Measurements from ENCODE around the gene DUSP16.
"Not testable (repeated sequence)": the region's sequence is repeated elsewhere in the genome, so short reads cannot be mapped to it uniquely, and the experiment has no call there.

The DUSP16 gene

GRCh38 chr12:12474931-12475795 lies 87.5 kb downstream of the DUSP16 start:
- Histone ChIP-seq H2BK15ac (ENCODE audit: low read depth, poor library complexity, severe bottlenecking) (no peak overlapping the region), H3K27ac (ENCODE audit: low read length, poor library complexity, severe bottlenecking) (no peak overlapping the region), H3K4me3 (ENCODE audit: insufficient read depth in 1 of 2, low read depth in 1 of 2, low read length in 2 of 2) (no peak overlapping the region), H3K14ac (ENCODE audit: low read length in 2 of 2) (no peak overlapping the region), H3K79me1 (replicated peaks; ENCODE audit: low read length, poor library complexity, severe bottlenecking) (peaks cover 10% of the 10 kb centered on the region), H3K4ac (ENCODE audit: low read depth in 1 of 2, low read length in 2 of 2) (no peak overlapping the region), H2BK120ac (ENCODE audit: low read depth, low read length) (no peak overlapping the region), H3K36me3 (ENCODE audit: control insufficient read depth in 1 of 2, insufficient read depth in 2 of 2, low read depth in 1 of 2, low read length in 2 of 2) (peaks cover 20 to 70% of the 10 kb centered on the region in 2 experiments), H2AFZ (ENCODE audit: low read depth, low read length) (no peak overlapping the region), H3K4me2 (ENCODE audit: low read length, poor library complexity, severe bottlenecking) (no peak overlapping the region), H4K91ac (ENCODE audit: low read length) (no peak overlapping the region), H3K18ac (ENCODE audit: low read depth in 1 of 2, low read length in 2 of 2) (no peak overlapping the region), H3K4me1 (ENCODE audit: control insufficient read depth, insufficient read depth, low read depth, low read length) (no peaks in the 10 kb centered on the region), H2BK12ac (ENCODE audit: low read length in 2 of 2) (no peak overlapping the region), H4K8ac (ENCODE audit: low read length) (no peak overlapping the region), H3K9me3 (ENCODE audit: control insufficient read depth, low read length) (no peaks in the 10 kb centered on the region), H3K23ac (ENCODE audit: low read length in 2 of 2) (no peak overlapping the region), H2BK5ac (ENCODE audit: low read depth, low read length, poor library complexity, severe bottlenecking) (no peak overlapping the region), H2AK5ac (ENCODE audit: low read length, severe bottlenecking) (no peak overlapping the region), H3K27me3 (ENCODE audit: control insufficient read depth in 1 of 2, insufficient read depth in 1 of 2, low read length in 2 of 2) (no peaks in the 10 kb centered on the region), H3K9ac (ENCODE audit: low read length) (no peak overlapping the region)
- no peak for DNase-seq
- WGBS, result 96% methylated on average over 15 of the region's 15 CpGs

GRCh38 chr12:12474471-12474928 lies 88.2 kb downstream of the DUSP16 start:
- Histone ChIP-seq H3K27ac (ENCODE audit: low read length, poor library complexity, severe bottlenecking) (no peak overlapping the region), H3K4me3 (ENCODE audit: insufficient read depth in 1 of 2, low read depth in 1 of 2, low read length in 2 of 2) (no peak overlapping the region), H3K18ac (ENCODE audit: low read depth in 1 of 2, low read length in 2 of 2) (no peak overlapping the region), H2AFZ (ENCODE audit: low read depth, low read length) (no peak overlapping the region), H2BK12ac (ENCODE audit: low read length in 2 of 2) (no peak overlapping the region), H3K4me2 (ENCODE audit: low read length, poor library complexity, severe bottlenecking) (no peak overlapping the region), H3K36me3 (ENCODE audit: control insufficient read depth in 1 of 2, insufficient read depth in 2 of 2, low read depth in 1 of 2, low read length in 2 of 2) (peaks cover 24 to 63% of the 10 kb centered on the region in 2 experiments), H3K4me1 (ENCODE audit: control insufficient read depth, insufficient read depth, low read depth, low read length) (no peaks in the 10 kb centered on the region), H3K14ac (ENCODE audit: low read length in 2 of 2) (no peak overlapping the region), H3K79me1 (replicated peaks; ENCODE audit: low read length, poor library complexity, severe bottlenecking) (peaks cover 10% of the 10 kb centered on the region), H4K91ac (ENCODE audit: low read length) (no peak overlapping the region), H2BK15ac (ENCODE audit: low read depth, poor library complexity, severe bottlenecking) (no peak overlapping the region), H2BK5ac (ENCODE audit: low read depth, low read length, poor library complexity, severe bottlenecking) (no peak overlapping the region), H3K27me3 (ENCODE audit: control insufficient read depth in 1 of 2, insufficient read depth in 1 of 2, low read length in 2 of 2) (no peaks in the 10 kb centered on the region), H2AK5ac (ENCODE audit: low read length, severe bottlenecking) (no peak overlapping the region), H3K9me3 (ENCODE audit: control insufficient read depth, low read length) (no peaks in the 10 kb centered on the region), H3K23ac (ENCODE audit: low read length in 2 of 2) (no peak overlapping the region), H3K4ac (ENCODE audit: low read depth in 1 of 2, low read length in 2 of 2) (no peak overlapping the region), H3K9ac (ENCODE audit: low read length) (no peak overlapping the region), H4K8ac (ENCODE audit: low read length) (no peak overlapping the region), H2BK120ac (ENCODE audit: low read depth, low read length) (no peak overlapping the region)
- no peak for DNase-seq
- WGBS, result 97% methylated on average over 7 of the region's 8 CpGs

- no peaks in the 10 kb centered on the region for H3K27me3 ChIP-seq (ENCODE audit: control insufficient read depth in 1 of 2, insufficient read depth in 1 of 2, low read length in 2 of 2)
- no peak overlapping the region for H3K9ac ChIP-seq (ENCODE audit: low read length)
- no peak overlapping the region for H3K23ac ChIP-seq (ENCODE audit: low read length in 2 of 2)
- no peak overlapping the region for H3K14ac ChIP-seq (ENCODE audit: low read length in 2 of 2)
- no peak overlapping the region for H2BK12ac ChIP-seq (ENCODE audit: low read length in 2 of 2)
- no peak overlapping the region for H3K4ac ChIP-seq (ENCODE audit: low read depth in 1 of 2, low read length in 2 of 2)
- 93% methylated on average over 4 of the region's 4 CpGs for WGBS
- H3K9me3 ChIP-seq (ENCODE audit: control insufficient read depth, low read length), result no peaks in the 10 kb centered on the region
- no peak overlapping the region for H2AK5ac ChIP-seq (ENCODE audit: low read length, severe bottlenecking)
- no peak overlapping the region for H2BK5ac ChIP-seq (ENCODE audit: low read depth, low read length, poor library complexity, severe bottlenecking)
- H3K4me3 ChIP-seq (ENCODE audit: insufficient read depth in 1 of 2, low read depth in 1 of 2, low read length in 2 of 2), result no peak overlapping the region
- no peak overlapping the region for H2BK120ac ChIP-seq (ENCODE audit: low read depth, low read length)
- no peak overlapping the region for H3K27ac ChIP-seq (ENCODE audit: low read length, poor library complexity, severe bottlenecking)
- no peak overlapping the region for H3K18ac ChIP-seq (ENCODE audit: low read depth in 1 of 2, low read length in 2 of 2)
- H2AFZ ChIP-seq (ENCODE audit: low read depth, low read length), result no peak overlapping the region
- no peak overlapping the region for H4K91ac ChIP-seq (ENCODE audit: low read length)
- H2BK15ac ChIP-seq (ENCODE audit: low read depth, poor library complexity, severe bottlenecking), result no peak overlapping the region
- peaks cover 12% of the 10 kb centered on the region for H3K79me1 ChIP-seq (replicated peaks; ENCODE audit: low read length, poor library complexity, severe bottlenecking)
- H4K8ac ChIP-seq (ENCODE audit: low read length), result no peak overlapping the region
- H3K36me3 ChIP-seq (ENCODE audit: control insufficient read depth in 1 of 2, insufficient read depth in 2 of 2, low read depth in 1 of 2, low read length in 2 of 2), result peaks cover 21 to 50% of the 10 kb centered on the region in 2 experiments
- H3K4me1 ChIP-seq (ENCODE audit: control insufficient read depth, insufficient read depth, low read depth, low read length), result no peaks in the 10 kb centered on the region
- no peak for DNase-seq
- no peak overlapping the region for H3K4me2 ChIP-seq (ENCODE audit: low read length, poor library complexity, severe bottlenecking)
Observed at GRCh38 chr12:12473223-12473622, 89.4 kb downstream of the DUSP16 start.

- H2BK15ac ChIP-seq (ENCODE audit: low read depth, poor library complexity, severe bottlenecking), result not testable (repeated sequence)
Observed at GRCh38 chr12:12471982-12472961, 90.4 kb downstream of the DUSP16 start.

More at GRCh38 chr12:12471982-12472961, 90.4 kb downstream of the DUSP16 start:
- H3K9me3 ChIP-seq (ENCODE audit: control insufficient read depth, low read length); H3K27me3 ChIP-seq (ENCODE audit: control insufficient read depth in 1 of 2, insufficient read depth in 1 of 2, low read length in 2 of 2); H2AK5ac ChIP-seq (ENCODE audit: low read length, severe bottlenecking); H2BK120ac ChIP-seq (ENCODE audit: low read depth, low read length); H3K27ac ChIP-seq (ENCODE audit: low read length, poor library complexity, severe bottlenecking); H3K4ac ChIP-seq (ENCODE audit: low read depth in 1 of 2, low read length in 2 of 2); H3K4me1 ChIP-seq (ENCODE audit: control insufficient read depth, insufficient read depth, low read depth, low read length); H3K4me3 ChIP-seq (ENCODE audit: insufficient read depth in 1 of 2, low read depth in 1 of 2, low read length in 2 of 2); H2BK12ac ChIP-seq (ENCODE audit: low read length in 2 of 2); DNase-seq; H3K4me2 ChIP-seq (ENCODE audit: low read length, poor library complexity, severe bottlenecking); H2BK5ac ChIP-seq (ENCODE audit: low read depth, low read length, poor library complexity, severe bottlenecking); H4K91ac ChIP-seq (ENCODE audit: low read length); H3K9ac ChIP-seq (ENCODE audit: low read length); H4K8ac ChIP-seq (ENCODE audit: low read length); H2AFZ ChIP-seq (ENCODE audit: low read depth, low read length); H3K79me1 ChIP-seq (replicated peaks; ENCODE audit: low read length, poor library complexity, severe bottlenecking); H3K18ac ChIP-seq (ENCODE audit: low read depth in 1 of 2, low read length in 2 of 2); H3K23ac ChIP-seq (ENCODE audit: low read length in 2 of 2); H3K14ac ChIP-seq (ENCODE audit: low read length in 2 of 2): not testable (repeated sequence)
- 92% methylated on average over 22 of the region's 37 CpGs for WGBS
- H3K36me3 ChIP-seq (ENCODE audit: control insufficient read depth in 1 of 2, insufficient read depth in 2 of 2, low read depth in 1 of 2, low read length in 2 of 2), result peaks cover 20 to 41% of the 10 kb centered on the region in 2 experiments

Data from mesenchymal stem cell (in vitro differentiated cells and primary cell).